K562 (cell line): ENCODE measurements around the gene DPEP1. TPM values are rescaled to one million over a fixed set of nuclear protein-coding genes. Genes with fewer than 3 reads are reported as not detected.

Experiments used
- CEBPG ChIP-seq, 3 experiments: fragments of 200-800 bp in 1 of 3; sonication (Bioruptor generic) in 1 of 3; sonication (generic) in 1 of 3; formaldehyde crosslinking in 1 of 3; IDR thresholded peaks in 2 of 3; conservative IDR thresholded peaks in 1 of 3; 2 replicates each; pipeline versions ENCODE4 v1.6.1 to v1.8.0; 2016 to 2022; ENCODE audit warnings: missing compliant biosample characterization in 2 of 3, missing genetic modification characterization in 2 of 3, mild to moderate bottlenecking in 1 of 3, missing genetic modification reagents in 1 of 3
- CREB1 ChIP-seq, 2 experiments: sonication (generic) in 1 of 2; formaldehyde crosslinking in 1 of 2; IDR thresholded peaks; 2 replicates each; pipeline versions ENCODE4 v1.6.1 to v1.8.0; 2012 to 2022; ENCODE audit warnings: inconsistent platforms in 1 of 2, mild to moderate bottlenecking in 1 of 2, missing genetic modification reagents in 1 of 2, moderate library complexity in 1 of 2
- CREBBP ChIP-seq: IDR thresholded peaks from one replicate; pipeline ENCODE4 v1.6.1; 2012; ENCODE audit warnings: low read depth, mild to moderate bottlenecking, control low read depth, inconsistent platforms, low read length
- ESRRA ChIP-seq: fragments of 450-650 bp; IDR thresholded peaks from 2 replicates; pipeline ENCODE4 v1.6.1; 2014; ENCODE audit warnings: low read depth, mild to moderate bottlenecking, moderate library complexity, borderline replicate concordance
- ETV6 ChIP-seq, 3 experiments: fragments of 150-350 bp in 1 of 3; sonication (generic) in 1 of 3; formaldehyde crosslinking in 1 of 3; IDR thresholded peaks; 2 replicates each; pipeline versions ENCODE4 v1.6.1 to v1.8.0; 2014 to 2022; ENCODE audit warnings: borderline replicate concordance in 2 of 3, low read depth in 2 of 3, antibody characterized with exemption in 1 of 3, low read length in 1 of 3, mild to moderate bottlenecking in 1 of 3, missing genetic modification reagents in 1 of 3
- MTA2 ChIP-seq: fragments of 450-650 bp; IDR thresholded peaks from 2 replicates; pipeline ENCODE4 v1.6.1; 2016; ENCODE audit warnings: low read depth
- NONO ChIP-seq, 2 experiments: fragments of 200-400 bp in 1 of 2; fragments of 450-650 bp in 1 of 2; formaldehyde crosslinking in 1 of 2; IDR thresholded peaks; 2 replicates each; pipeline ENCODE4 v1.6.1; 2017; ENCODE audit warnings: low read depth in 2 of 2, mild to moderate bottlenecking in 2 of 2, moderate library complexity in 2 of 2, low read length in 1 of 2
- NR1H2 ChIP-seq: sonication (generic); formaldehyde crosslinking; IDR thresholded peaks from 2 replicates; pipeline ENCODE4 v1.4.0; 2020; ENCODE audit warnings: mild to moderate bottlenecking, missing genetic modification reagents
- PRPF4 ChIP-seq: fragments of 200-400 bp; formaldehyde crosslinking; IDR thresholded peaks from one replicate; pipeline ENCODE4 v1.6.1; 2017; ENCODE audit warnings: low read length, low read depth, mild to moderate bottlenecking; ENCODE audit not compliant: insufficient read depth, poor library complexity, severe bottlenecking
- SIN3A ChIP-seq, 2 experiments: fragments of 150-350 bp in 1 of 2; IDR thresholded peaks; 2 replicates each; pipeline ENCODE4 v1.6.1; 2011 to 2016; ENCODE audit warnings: borderline replicate concordance in 2 of 2, low read depth in 2 of 2, low read length in 2 of 2, mild to moderate bottlenecking in 2 of 2, moderate library complexity in 2 of 2; ENCODE audit not compliant: control insufficient read depth in 1 of 2
- TCF7 ChIP-seq: sonication (generic); IDR thresholded peaks from 2 replicates; pipeline ENCODE4 v1.6.1; 2016; ENCODE audit warnings: antibody characterized with exemption, borderline replicate concordance
- ZBTB1 ChIP-seq: sonication (generic); formaldehyde crosslinking; IDR thresholded peaks from 2 replicates; pipeline ENCODE4 v1.8.1; 2023; ENCODE audit warnings: missing genetic modification reagents, low read depth, mild to moderate bottlenecking, borderline replicate concordance
- ZFP1 ChIP-seq: fragments of 450-650 bp; formaldehyde crosslinking; IDR thresholded peaks from 2 replicates; pipeline ENCODE4 v1.4.0; 2020; ENCODE audit warnings: mild to moderate bottlenecking, mixed read lengths
- ZNF121 ChIP-seq: sonication (generic); formaldehyde crosslinking; conservative IDR thresholded peaks from 2 replicates; pipeline ENCODE4 v1.8.0; 2022; ENCODE audit warnings: missing genetic modification reagents
- ZNF212 ChIP-seq: fragments of 450-650 bp; formaldehyde crosslinking; IDR thresholded peaks from 2 replicates; pipeline ENCODE4 v1.4.0; 2020; ENCODE audit warnings: mild to moderate bottlenecking
- ZNF57 ChIP-seq: fragments of 450-650 bp; formaldehyde crosslinking; IDR thresholded peaks from 2 replicates; pipeline ENCODE4 v1.4.0; 2020; ENCODE audit warnings: mild to moderate bottlenecking, moderate library complexity
- ZNF707 ChIP-seq: fragments of 250-450 bp; sonication (Bioruptor Pico); conservative IDR thresholded peaks from 2 replicates; pipeline ENCODE4 v1.8.0; 2022; ENCODE audit warnings: inconsistent platforms, mild to moderate bottlenecking, moderate library complexity
- polyA plus RNA-seq, 8 experiments: library from polyadenylated mRNA; depleted of rRNA in 4 of 8; stranded (reverse) in 5 of 8; unstranded in 3 of 8; fragments of >200 nt; fragmentation: Nextera tagmentation in 2 of 8; fragmentation: Illumina TruSeq in 1 of 8; extraction: Ambion mirVana in 2 of 8; extraction: Trizol in 1 of 8; gene quantifications; 2 replicates each; pipeline versions ENCODE4 v1.2.1 to v1.2.3, GENCODE V29; 2011 to 2014; ENCODE audit warnings: inconsistent platforms in 1 of 8, missing spikeins in 1 of 8
- total RNA-seq, 7 experiments: library from RNA; depleted of rRNA in 6 of 7; stranded (reverse); fragments of >200 nt in 6 of 7; fragmentation: Illumina TruSeq in 2 of 7; extraction: Trizol in 2 of 7; gene quantifications; 2 replicates each; pipeline versions ENCODE4 v1.2.1 to v1.2.3, GENCODE V29; 2011 to 2021; ENCODE audit warnings: low replicate concordance in 1 of 7
- TF ChIP-seq, protein P1 (sequence below): fragments of 450-650 bp; IDR thresholded peaks from 2 replicates; pipeline ENCODE4 v1.6.1; 2017; ENCODE audit warnings: mild to moderate bottlenecking, moderate library complexity
- TF ChIP-seq, protein P2 (sequence below): fragments of 450-650 bp; formaldehyde crosslinking; IDR thresholded peaks from 2 replicates; pipeline ENCODE4 v1.4.0; 2022; ENCODE audit warnings: mild to moderate bottlenecking, moderate library complexity

The DPEP1 gene
- total and polyA plus RNA-seq, 9 of the 15 experiments (the other 6 are each of a cell fraction or from before 2014, with no cell fraction given), result 0.14 to 0.31 (median 0.20) TPM; not detected in 6

DNA sequence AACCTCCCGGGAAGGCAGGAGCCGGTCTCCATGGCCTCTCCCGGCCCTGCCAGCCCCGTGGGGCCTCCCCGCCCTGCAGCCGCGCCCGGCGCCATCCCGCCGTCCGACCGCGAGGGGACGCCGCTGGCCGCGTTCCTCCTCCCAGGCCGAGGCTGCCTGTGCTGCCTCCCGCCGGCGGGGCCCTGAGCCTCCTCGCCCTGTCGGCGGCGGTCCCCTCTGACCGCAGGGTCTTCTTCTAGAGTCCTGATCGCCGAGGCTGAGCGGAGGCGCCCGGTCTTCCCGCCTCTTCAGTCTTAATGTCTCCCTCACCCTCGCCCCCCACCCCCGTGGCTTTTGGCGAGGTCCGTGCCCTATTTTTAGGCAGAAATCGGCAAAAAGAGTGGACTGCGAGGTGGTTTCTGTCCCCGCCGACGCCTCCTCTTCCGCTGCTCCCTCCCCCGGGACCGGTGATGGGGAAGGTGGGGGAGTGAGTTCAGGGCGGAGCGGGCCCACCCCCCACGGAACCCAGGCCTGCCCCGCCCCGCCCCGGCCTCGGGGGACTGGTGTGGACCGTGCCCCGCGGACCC, 38.7 kb upstream of the DPEP1 start (continued):
- TF ChIP-seq ZNF212 (CRISPR knock-in tag) (no peak), ZFP1 (CRISPR knock-in tag) (no peak), ZNF121 (CRISPR knock-in tag) (no peak), CREBBP (no peak), CREB1 (IDR thresholded peaks at IDR 0.05) (peak; percentile 38; the same call in 1 of the 2 replicates), CREB1 (CRISPR knock-in tag; IDR thresholded peaks at IDR 0.05) (0 out of 2 replicates have a peak, but pooled peaks have one; percentile 1), ZBTB1 (CRISPR knock-in tag) (no peak), NONO (IDR thresholded peaks at IDR 0.05; ENCODE audit: low read depth in 2 of 2, low read length in 1 of 2) (peak in 1 of 2 experiments; percentile 81; a peak in 2 of 4 replicates), CEBPG (CRISPR knock-in tag; IDR thresholded peaks at IDR 0.05) (no peak), CEBPG (tag; conservative IDR thresholded peaks at IDR 0.05 in 1 of 2, IDR thresholded peaks at IDR 0.05 in 1 of 2) (no peak), TCF7 (no peak), MTA2 (no peak), ZNF57 (CRISPR knock-in tag) (no peak), NR1H2 (CRISPR knock-in tag) (no peak), SIN3A (IDR thresholded peaks at IDR 0.05; ENCODE audit: borderline replicate concordance in 2 of 2, control insufficient read depth in 1 of 2, low read depth in 2 of 2, low read length in 2 of 2) (peak in 1 of 2 experiments; percentile 51; a peak in 1 of 4 replicates), ESRRA (peak; percentile 83; the same call in 1 of the 2 replicates), PRPF4 (no peak), ZNF707 (CRISPR knock-in tag) (no peak), ETV6 (IDR thresholded peaks at IDR 0.05; ENCODE audit: borderline replicate concordance in 1 of 2, low read depth in 2 of 2, low read length in 1 of 2) (no peak), ETV6 (CRISPR knock-in tag; IDR thresholded peaks at IDR 0.05; ENCODE audit: borderline replicate concordance) (no peak)
- TF ChIP-seq, protein P1, sequence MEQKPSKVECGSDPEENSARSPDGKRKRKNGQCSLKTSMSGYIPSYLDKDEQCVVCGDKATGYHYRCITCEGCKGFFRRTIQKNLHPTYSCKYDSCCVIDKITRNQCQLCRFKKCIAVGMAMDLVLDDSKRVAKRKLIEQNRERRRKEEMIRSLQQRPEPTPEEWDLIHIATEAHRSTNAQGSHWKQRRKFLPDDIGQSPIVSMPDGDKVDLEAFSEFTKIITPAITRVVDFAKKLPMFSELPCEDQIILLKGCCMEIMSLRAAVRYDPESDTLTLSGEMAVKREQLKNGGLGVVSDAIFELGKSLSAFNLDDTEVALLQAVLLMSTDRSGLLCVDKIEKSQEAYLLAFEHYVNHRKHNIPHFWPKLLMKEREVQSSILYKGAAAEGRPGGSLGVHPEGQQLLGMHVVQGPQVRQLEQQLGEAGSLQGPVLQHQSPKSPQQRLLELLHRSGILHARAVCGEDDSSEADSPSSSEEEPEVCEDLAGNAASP, result no peak
- TF ChIP-seq, protein P2, sequence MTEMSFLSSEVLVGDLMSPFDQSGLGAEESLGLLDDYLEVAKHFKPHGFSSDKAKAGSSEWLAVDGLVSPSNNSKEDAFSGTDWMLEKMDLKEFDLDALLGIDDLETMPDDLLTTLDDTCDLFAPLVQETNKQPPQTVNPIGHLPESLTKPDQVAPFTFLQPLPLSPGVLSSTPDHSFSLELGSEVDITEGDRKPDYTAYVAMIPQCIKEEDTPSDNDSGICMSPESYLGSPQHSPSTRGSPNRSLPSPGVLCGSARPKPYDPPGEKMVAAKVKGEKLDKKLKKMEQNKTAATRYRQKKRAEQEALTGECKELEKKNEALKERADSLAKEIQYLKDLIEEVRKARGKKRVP (CRISPR knock-in tag), result no peak
